Vagina (tissue), 2 donors: ENCODE results near the gene GSPT1. TPM values are rescaled to one million over a fixed set of nuclear protein-coding genes. Genes with fewer than 3 reads are reported as not detected.
"Not testable (repeated sequence)": the region's sequence is repeated elsewhere in the genome, so short reads cannot be mapped to it uniquely, and the experiment has no call there.

Source experiments
- DNase-seq, 2 donors: peaks; one replicate each; pipeline ENCODE4 v3.0.0-alpha.2; 2017; ENCODE audit errors: extremely low spot score in 2 of 2
- H3K27ac ChIP-seq: fragments of 200-600 bp; sonication (generic); one replicate; pipeline ENCODE4 v1.5.1; 2019
- H3K27me3 ChIP-seq: fragments of 200-600 bp; sonication (generic); one replicate; pipeline ENCODE4 v1.5.1; 2019
- H3K36me3 ChIP-seq, 2 donors: fragments of 200-600 bp; sonication (generic); one replicate each; pipeline ENCODE4 v1.5.1; 2017 to 2019
- H3K4me1 ChIP-seq: fragments of 200-600 bp; sonication (generic); one replicate; pipeline ENCODE4 v1.5.1; 2019
- H3K4me3 ChIP-seq, 2 donors: fragments of 200-600 bp; sonication (generic); 1 replicate in 1 of 2; 2 replicates in 1 of 2; pipeline ENCODE4 v1.5.1; 2016 to 2019
- H3K9me3 ChIP-seq: fragments of 200-600 bp; sonication (generic); one replicate; pipeline ENCODE4 v1.5.1; 2019
- CTCF ChIP-seq, 3 experiments: fragments of 450-650 bp in 2 of 3; fragments of 200-600 bp in 1 of 3; sonication (generic) in 1 of 3; IDR thresholded peaks; one replicate each; pipeline ENCODE4 v1.5.1; 2017 to 2019; ENCODE audit warnings: antibody characterized with exemption in 3 of 3, mild to moderate bottlenecking in 2 of 3, moderate library complexity in 2 of 3
- POLR2A ChIP-seq, 2 donors: fragments of 450-650 bp; IDR thresholded peaks; one replicate each; pipeline ENCODE4 v1.6.1; 2017; ENCODE audit warnings: antibody characterized with exemption in 2 of 2, mild to moderate bottlenecking in 2 of 2, moderate library complexity in 2 of 2
- POLR2AphosphoS5 ChIP-seq, 2 donors: sonication (generic); formaldehyde crosslinking; IDR thresholded peaks; one replicate each; pipeline ENCODE4 v1.9.0; 2017; ENCODE audit warnings: antibody characterized with exemption in 2 of 2, mild to moderate bottlenecking in 2 of 2, low read depth in 1 of 2; ENCODE audit not compliant: insufficient read depth in 1 of 2
- intact Hi-C: fragments of 100-400 bp; cut with DNase I; formaldehyde crosslinking; loops from one replicate; pipeline ENCODE4 v1.15.1; 2023
- total RNA-seq: library from RNA; depleted of rRNA; stranded (reverse); fragments of >200 nt; gene quantifications from one replicate; pipeline ENCODE4 v1.2.3, GENCODE V29; 2016

Gene GSPT1
- total RNA-seq, 1 donor from 2014 or later = 56.0 TPM

DNA sequence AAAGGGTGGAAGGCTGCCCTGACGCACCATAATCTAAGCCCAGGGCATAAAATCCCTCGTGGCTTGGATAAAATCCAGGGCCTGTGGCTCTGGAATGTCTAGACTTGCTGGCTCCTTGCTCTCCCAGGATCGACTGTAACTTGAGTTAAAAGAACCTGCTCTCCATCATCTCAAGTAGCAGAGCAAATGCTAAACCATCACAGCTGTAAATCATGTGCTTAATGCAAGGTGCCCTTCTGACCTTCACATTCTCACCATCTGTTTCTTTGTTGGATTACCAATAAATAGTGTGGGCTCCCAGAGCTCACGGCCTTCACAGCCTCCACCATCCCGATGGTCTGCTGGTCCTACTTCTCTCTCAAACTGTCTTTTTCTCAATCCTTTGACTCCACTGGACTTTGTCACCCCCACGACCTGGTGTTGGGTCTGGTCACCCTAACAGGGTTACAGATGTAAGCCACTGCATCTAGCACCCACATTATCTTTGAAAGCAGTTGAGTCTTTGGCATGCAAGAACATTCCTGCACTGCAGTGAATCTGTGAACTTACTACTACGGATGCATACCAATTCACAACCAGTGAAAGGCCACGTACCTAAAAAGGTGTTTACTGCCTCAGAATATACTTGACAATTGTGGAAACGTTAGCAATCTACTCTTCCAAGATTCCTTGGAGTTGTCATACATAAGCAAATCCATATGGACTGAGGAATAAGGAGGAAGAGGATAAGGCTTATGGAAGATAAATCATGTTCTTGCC, 79.7 kb downstream of the GSPT1 start:
- Histone ChIP-seq H3K4me3 (no peak overlapping the region), H3K27ac (no peak overlapping the region), H3K27me3 (no peaks in the 10 kb centered on the region), H3K4me1 (no peaks in the 10 kb centered on the region), H3K9me3 (no peaks in the 10 kb centered on the region), H3K36me3 (peaks cover 0 to 47% of the 10 kb centered on the region in 2 donors)
- TF ChIP-seq POLR2AphosphoS5 (IDR thresholded peaks at IDR 0.05; ENCODE audit: insufficient read depth in 1 of 2, low read depth in 1 of 2) (no peak), POLR2A (IDR thresholded peaks at IDR 0.05) (no peak), CTCF (IDR thresholded peaks at IDR 0.05) (no peak)
- DNase-seq = no peak
- intact Hi-C loops = no loop called here

DNA sequence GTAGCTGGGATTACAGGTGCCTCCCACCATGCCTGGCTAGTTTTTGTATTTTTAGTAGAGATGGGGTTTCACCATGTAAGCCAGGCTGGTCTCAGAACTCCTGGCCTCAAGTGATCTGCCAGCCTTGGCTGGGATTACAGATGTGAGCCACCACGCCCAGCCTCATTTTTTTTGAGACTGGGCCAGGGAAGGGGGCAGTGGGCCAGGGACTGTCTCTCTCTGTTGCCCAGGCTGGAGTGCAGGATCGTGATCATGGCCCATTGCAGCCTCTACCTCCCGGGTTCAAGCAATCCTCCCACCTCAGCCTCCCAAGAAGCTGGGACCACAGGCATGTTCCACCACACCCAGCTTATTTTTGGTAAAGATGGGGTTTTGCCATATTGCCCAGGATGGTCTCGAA, 80.4 kb downstream of the GSPT1 start:
- no peak overlapping the region for H3K27ac ChIP-seq
- no peak overlapping the region for H3K4me3 ChIP-seq
- DNase-seq = no peak
- H3K27me3 ChIP-seq = no peaks in the 10 kb centered on the region
- H3K4me1 ChIP-seq = no peaks in the 10 kb centered on the region
- no peaks in the 10 kb centered on the region for H3K9me3 ChIP-seq
- intact Hi-C loops = no loop called here
- TF ChIP-seq POLR2A (IDR thresholded peaks at IDR 0.05) = no peak
- peaks cover 0 to 39% of the 10 kb centered on the region in 2 donors for H3K36me3 ChIP-seq

DNA sequence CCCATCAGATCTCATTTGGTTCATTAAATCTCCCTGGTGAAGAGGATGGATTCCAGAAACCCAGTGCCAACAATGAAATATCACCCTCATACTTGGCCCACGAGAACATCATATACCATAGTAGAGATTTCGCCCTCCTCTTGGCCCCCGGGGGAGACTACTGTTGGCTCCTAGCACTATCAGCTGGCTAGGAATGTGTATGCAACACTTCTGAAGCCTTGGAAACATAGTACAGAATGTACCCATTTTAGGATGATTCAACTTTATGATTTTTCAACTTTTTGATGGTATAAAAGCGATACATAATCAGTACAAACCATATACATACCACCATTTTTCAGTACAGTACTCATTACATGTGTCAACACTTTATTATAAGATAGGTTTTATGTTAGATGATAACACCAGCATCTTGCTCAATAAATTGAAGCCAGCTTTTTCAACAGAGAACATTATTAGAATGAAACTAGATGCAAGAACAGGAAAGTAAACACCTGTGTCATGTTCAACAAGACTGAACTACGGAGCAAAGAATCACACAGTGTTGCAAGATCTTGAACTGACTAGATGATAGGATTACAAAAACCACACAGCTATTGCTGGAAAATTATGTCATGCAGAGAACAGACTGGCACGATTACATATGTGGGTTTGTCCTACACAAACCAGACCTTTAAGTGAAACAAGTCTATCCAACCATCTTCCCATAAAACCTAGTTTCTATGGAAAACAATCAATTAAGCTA, 81.6 kb downstream of the GSPT1 start:
- Histone ChIP-seq H3K9me3 (no peaks in the 10 kb centered on the region), H3K27me3 (no peaks in the 10 kb centered on the region), H3K4me3 (no peak overlapping the region), H3K4me1 (no peaks in the 10 kb centered on the region), H3K27ac (no peak overlapping the region), H3K36me3 (peaks cover 0 to 28% of the 10 kb centered on the region in 2 donors)
- no peak for TF ChIP-seq POLR2AphosphoS5 (IDR thresholded peaks at IDR 0.05; ENCODE audit: insufficient read depth in 1 of 2, low read depth in 1 of 2)
- intact Hi-C loops = no loop called here
- DNase-seq = no peak

GRCh38 chr16:11828696-11829095, 87.1 kb downstream of the GSPT1 start:
- Histone ChIP-seq H3K9me3 (no peaks in the 10 kb centered on the region), H3K36me3 (no peaks in the 10 kb centered on the region), H3K27ac (no peak overlapping the region), H3K4me3 (no peak overlapping the region), H3K27me3 (no peaks in the 10 kb centered on the region), H3K4me1 (no peaks in the 10 kb centered on the region)
- no peak for DNase-seq
- no peak for TF ChIP-seq POLR2AphosphoS5 (IDR thresholded peaks at IDR 0.05; ENCODE audit: insufficient read depth in 1 of 2, low read depth in 1 of 2)
- TF ChIP-seq POLR2A (IDR thresholded peaks at IDR 0.05) = no peak
- no peak for TF ChIP-seq CTCF (IDR thresholded peaks at IDR 0.05)
- intact Hi-C loops = no loop called here

DNA sequence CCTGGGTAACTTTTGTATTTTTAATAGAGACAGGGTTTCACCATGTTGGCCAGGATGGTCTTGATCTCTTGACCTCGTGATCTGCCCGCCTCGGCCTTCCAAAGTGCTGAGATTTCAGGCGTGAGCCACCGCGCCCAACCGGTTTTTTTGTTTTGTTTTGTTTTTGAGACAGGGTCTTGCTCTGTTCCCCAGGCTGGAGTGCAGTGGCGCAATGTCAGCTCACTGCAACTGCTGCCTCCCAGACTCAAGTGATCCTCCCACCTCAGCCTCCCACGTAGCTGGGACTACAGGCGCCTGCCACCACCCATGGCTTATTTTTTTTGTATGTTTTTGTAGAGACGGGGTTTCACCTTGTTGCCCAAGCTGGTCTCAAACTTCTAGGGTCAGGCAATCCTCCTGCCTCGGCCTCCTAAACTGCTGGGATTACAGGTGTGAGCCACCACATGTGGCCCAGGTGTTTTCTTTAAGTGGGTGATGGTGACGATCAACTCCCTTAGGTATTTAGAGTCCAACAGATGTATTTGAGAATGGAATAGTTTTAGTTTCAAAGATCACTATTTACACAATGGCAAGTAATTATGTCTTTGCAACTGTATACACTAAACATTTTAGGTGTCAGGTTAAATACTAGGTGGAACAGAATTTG, 90.1 kb downstream of the GSPT1 start:
- H3K4me3 ChIP-seq, H3K4me1 ChIP-seq, intact Hi-C loops, H3K9me3 ChIP-seq, H3K27ac ChIP-seq, DNase-seq, H3K36me3 ChIP-seq, H3K27me3 ChIP-seq: not testable (repeated sequence)

- Histone ChIP-seq H3K9me3 (no peaks in the 10 kb centered on the region), H3K4me3 (no peak overlapping the region), H3K27me3 (no peaks in the 10 kb centered on the region), H3K27ac (no peak overlapping the region), H3K4me1 (no peaks in the 10 kb centered on the region), H3K36me3 (no peaks in the 10 kb centered on the region)
- TF ChIP-seq POLR2A (IDR thresholded peaks at IDR 0.05) = no peak
- TF ChIP-seq CTCF (IDR thresholded peaks at IDR 0.05) = no peak
- TF ChIP-seq POLR2AphosphoS5 (IDR thresholded peaks at IDR 0.05; ENCODE audit: insufficient read depth in 1 of 2, low read depth in 1 of 2) = no peak
- intact Hi-C loops = no loop called here
- DNase-seq = no peak
Measured at GRCh38 chr16:11824362-11824761, 91.4 kb downstream of the GSPT1 start.

DNA sequence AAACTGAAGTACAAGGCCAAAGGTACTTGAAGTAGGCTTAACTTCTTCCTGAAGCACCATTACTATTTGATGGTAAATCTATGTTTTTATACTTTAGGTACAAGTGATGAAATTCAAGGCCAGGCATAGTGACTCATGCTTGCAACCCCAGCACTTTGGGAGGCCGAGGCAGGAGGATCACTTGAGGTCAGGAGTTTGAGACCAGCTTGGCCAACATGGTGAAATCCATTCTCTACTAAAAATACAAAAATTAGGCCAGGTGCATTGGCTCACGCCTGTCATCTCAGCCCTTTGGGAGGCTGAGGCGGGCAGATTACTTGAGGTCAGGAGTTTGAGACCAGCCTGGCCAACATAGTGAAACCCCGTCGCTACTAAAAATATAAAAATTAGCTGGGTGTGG, 92.1 kb downstream of the GSPT1 start:
- H3K27ac ChIP-seq, H3K36me3 ChIP-seq, H3K4me3 ChIP-seq, H3K27me3 ChIP-seq, H3K4me1 ChIP-seq, DNase-seq, intact Hi-C loops, H3K9me3 ChIP-seq: not testable (repeated sequence)
